ENCODE measurements around the gene PIGC. TPM values are rescaled to one million over a fixed set of nuclear protein-coding genes. Genes with fewer than 3 reads are reported as not detected.
A peak's percentile ranks its signal among the peaks of the same experiment; 100 is the strongest.

Gene PIGC
- total RNA-seq, 1 donor from 2014 or later: 28.0 TPM

DNA sequence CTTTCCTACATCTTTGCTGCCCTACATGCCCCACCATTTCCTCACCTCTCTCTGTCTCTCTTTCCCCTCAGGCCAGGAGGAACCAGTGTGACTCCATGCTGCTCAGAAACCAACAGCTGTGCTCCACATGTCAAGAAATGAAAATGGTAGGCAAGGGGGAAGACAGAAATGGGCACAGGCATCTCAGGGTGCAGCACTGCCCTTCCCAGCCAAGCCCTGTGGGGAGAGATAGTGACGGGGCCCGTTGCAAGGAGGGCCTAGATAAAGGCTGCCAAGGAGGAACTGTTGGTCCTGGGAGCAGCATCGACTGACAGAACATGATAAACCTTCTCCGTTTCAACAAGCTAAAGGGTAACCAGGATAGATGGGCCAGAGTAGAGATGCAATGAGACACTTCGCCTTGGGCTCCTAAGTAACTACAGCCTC lies 12.5 kb upstream of the PIGC start:
- TF ChIP-seq, protein P1, sequence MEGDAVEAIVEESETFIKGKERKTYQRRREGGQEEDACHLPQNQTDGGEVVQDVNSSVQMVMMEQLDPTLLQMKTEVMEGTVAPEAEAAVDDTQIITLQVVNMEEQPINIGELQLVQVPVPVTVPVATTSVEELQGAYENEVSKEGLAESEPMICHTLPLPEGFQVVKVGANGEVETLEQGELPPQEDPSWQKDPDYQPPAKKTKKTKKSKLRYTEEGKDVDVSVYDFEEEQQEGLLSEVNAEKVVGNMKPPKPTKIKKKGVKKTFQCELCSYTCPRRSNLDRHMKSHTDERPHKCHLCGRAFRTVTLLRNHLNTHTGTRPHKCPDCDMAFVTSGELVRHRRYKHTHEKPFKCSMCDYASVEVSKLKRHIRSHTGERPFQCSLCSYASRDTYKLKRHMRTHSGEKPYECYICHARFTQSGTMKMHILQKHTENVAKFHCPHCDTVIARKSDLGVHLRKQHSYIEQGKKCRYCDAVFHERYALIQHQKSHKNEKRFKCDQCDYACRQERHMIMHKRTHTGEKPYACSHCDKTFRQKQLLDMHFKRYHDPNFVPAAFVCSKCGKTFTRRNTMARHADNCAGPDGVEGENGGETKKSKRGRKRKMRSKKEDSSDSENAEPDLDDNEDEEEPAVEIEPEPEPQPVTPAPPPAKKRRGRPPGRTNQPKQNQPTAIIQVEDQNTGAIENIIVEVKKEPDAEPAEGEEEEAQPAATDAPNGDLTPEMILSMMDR (IDR thresholded peaks at IDR 0.05; ENCODE audit: insufficient read depth, low read length, poor library complexity, severe bottlenecking): no peak
- Histone ChIP-seq H3K27me3 (ENCODE audit: control insufficient read depth, insufficient read depth, low read length) (no peaks in the 10 kb centered on the region), H3K36me3 (ENCODE audit: control insufficient read depth, insufficient read depth, low read length) (no peaks in the 10 kb centered on the region), H3K4me3 (ENCODE audit: low read depth, low read length) (no peak overlapping the region)
- no peak for DNase-seq (ENCODE audit: low read depth)

DNA sequence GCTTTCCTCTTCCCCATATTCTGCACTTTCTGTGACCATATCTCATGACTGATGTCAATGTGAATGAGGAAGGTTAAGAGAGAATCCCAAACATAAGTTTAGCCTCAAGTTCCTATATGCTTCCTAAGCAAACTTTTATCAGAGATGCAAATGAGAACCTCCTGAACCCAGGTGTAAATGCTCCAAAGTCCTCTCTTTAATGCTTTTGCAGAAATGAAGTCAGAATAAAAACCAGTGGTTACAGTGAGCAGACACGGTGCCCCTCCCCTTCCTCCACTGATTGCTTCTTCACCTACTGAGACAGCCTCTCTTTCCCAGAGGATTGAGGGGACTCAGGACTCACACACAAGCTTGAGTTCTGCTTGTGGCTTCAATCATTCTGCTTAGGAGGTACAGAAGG lies 11.6 kb upstream of the PIGC start:
- DNase-seq (ENCODE audit: low read depth): no peak
- TF ChIP-seq, protein P1 (IDR thresholded peaks at IDR 0.05; ENCODE audit: insufficient read depth, low read length, poor library complexity, severe bottlenecking): no peak
- H3K36me3 ChIP-seq (ENCODE audit: control insufficient read depth, insufficient read depth, low read length): no peaks in the 10 kb centered on the region
- no peak overlapping the region for H3K4me3 ChIP-seq (ENCODE audit: low read depth, low read length)
- H3K27me3 ChIP-seq (ENCODE audit: control insufficient read depth, insufficient read depth, low read length): no peaks in the 10 kb centered on the region

DNA sequence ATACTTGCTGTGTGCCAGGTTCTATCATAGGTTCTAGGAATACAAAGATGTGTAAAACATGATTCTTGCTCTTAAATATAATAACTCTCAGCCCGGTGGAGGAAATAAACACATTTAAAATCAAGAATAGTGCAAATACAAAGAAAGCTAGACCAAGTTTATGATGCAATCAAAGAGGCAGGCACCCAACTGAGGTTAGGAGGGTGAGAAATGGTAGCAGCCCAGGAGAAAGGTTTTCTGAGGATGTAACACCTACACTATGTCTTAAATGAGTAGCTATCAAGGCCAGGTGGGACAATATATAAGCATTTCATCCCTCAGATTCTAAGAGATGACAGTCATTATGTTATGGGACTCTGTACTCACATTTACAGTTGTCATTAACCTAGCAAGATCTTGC lies 9.7 kb upstream of the PIGC start:
- Histone ChIP-seq H3K4me3 (ENCODE audit: low read depth, low read length) (no peak overlapping the region), H3K27me3 (ENCODE audit: control insufficient read depth, insufficient read depth, low read length) (no peaks in the 10 kb centered on the region), H3K36me3 (ENCODE audit: control insufficient read depth, insufficient read depth, low read length) (no peaks in the 10 kb centered on the region)
- DNase-seq (ENCODE audit: low read depth): no peak
- TF ChIP-seq, protein P1 (IDR thresholded peaks at IDR 0.05; ENCODE audit: insufficient read depth, low read length, poor library complexity, severe bottlenecking): no peak

DNA sequence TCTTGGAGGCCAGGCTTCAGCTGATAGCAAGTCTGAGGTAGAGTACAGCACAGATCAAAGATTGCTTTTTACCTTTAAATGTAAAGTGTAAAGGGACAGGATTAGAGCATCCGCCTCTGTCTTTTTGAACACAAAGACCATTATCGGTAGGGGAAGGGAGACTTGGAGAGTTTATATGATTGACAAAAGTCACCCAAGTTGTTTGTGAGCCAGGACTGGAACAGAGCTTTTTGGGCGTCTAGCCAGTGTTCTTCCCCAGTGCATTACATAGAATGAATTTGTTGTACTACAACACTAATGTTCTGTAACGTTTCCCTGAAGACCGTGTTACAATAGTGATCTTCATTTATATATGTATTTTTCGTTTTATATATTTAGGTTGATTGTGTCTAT lies 9.3 kb upstream of the PIGC start:
- Histone ChIP-seq H3K4me3 (ENCODE audit: low read depth, low read length) (no peak overlapping the region), H3K36me3 (ENCODE audit: control insufficient read depth, insufficient read depth, low read length) (no peaks in the 10 kb centered on the region), H3K27me3 (ENCODE audit: control insufficient read depth, insufficient read depth, low read length) (no peaks in the 10 kb centered on the region)
- TF ChIP-seq, protein P1 (IDR thresholded peaks at IDR 0.05; ENCODE audit: insufficient read depth, low read length, poor library complexity, severe bottlenecking): no peak
- DNase-seq (ENCODE audit: low read depth): no peak

DNA sequence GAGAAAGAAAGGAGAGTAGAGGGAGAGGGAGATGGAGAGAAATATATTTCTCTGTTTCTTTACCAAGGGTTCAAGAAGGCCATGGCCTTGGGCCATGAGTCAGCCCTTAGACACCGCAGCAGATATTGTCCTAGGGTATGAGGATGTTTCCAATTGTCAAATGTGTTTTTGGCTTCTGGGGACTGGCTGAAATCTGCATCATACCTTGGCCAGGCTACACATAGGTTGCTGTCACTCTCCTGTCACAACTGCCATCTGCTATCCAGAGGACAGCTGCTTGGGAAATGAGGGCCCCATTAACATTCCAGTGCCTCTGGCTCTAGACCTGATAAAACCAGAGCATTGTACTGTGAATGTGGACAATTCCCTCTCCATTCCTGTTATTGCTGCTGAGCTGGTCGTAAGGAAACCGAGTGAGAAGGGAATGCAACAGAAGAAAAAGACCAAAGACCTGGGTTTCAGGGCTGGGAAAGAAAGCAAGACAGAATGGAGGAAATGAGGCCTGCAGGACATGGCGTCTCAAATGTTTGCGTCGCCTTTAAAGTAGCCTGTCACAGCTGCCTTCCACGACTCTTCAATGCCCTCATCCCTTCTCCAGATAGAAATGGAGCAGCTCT lies 8.8 kb upstream of the PIGC start:
- no peak overlapping the region for H3K4me3 ChIP-seq (ENCODE audit: low read depth, low read length)
- TF ChIP-seq, protein P1 (IDR thresholded peaks at IDR 0.05; ENCODE audit: insufficient read depth, low read length, poor library complexity, severe bottlenecking): no peak
- H3K27me3 ChIP-seq (ENCODE audit: control insufficient read depth, insufficient read depth, low read length): no peaks in the 10 kb centered on the region
- H3K36me3 ChIP-seq (ENCODE audit: control insufficient read depth, insufficient read depth, low read length): no peaks in the 10 kb centered on the region
- DNase-seq (ENCODE audit: low read depth): no peak

DNA sequence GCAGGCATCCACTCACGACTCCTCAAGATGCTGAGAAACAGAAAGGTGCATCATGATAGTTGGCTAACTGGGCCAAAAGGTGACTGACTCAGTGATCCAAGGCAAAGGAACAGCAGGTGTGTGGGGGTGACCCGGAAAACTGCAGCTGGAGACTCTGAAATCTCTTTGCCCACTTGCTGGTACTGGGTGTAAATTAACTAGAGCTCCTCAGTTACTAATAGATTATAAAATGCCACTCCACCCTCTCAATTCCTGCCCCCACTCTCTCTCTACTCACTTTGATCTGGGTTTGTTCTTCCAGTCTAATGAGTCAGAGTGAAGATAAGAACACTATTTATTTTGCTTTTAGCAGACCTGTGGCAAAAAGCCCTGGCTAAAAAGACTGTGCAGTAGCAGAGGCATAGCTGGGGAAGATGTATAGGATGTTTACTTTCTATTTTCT lies 7.2 kb upstream of the PIGC start:
- DNase-seq (ENCODE audit: low read depth): peak; percentile 38

More for the DNA sequence above, 7.2 kb upstream of the PIGC start:
- Histone ChIP-seq H3K27me3 (ENCODE audit: control insufficient read depth, insufficient read depth, low read length) (no peaks in the 10 kb centered on the region), H3K4me3 (ENCODE audit: low read depth, low read length) (no peak overlapping the region), H3K36me3 (ENCODE audit: control insufficient read depth, insufficient read depth, low read length) (no peaks in the 10 kb centered on the region)
- TF ChIP-seq, protein P1 (IDR thresholded peaks at IDR 0.05; ENCODE audit: insufficient read depth, low read length, poor library complexity, severe bottlenecking): no peak
